ENCODE measurements around the gene MAP6.

Gene MAP6

GRCh38 chr11:75597636-75598035 is 71.2 kb downstream of the MAP6 start:
- Histone ChIP-seq H4K20me1 (ENCODE audit: insufficient read depth, low read length) (no peaks in the 10 kb centered on the region), H3K27ac (ENCODE audit: low read depth, low read length, poor library complexity, severe bottlenecking) (no peak overlapping the region), H3K4me2 (ENCODE audit: low read length) (no peak overlapping the region), H3K9me2 (ENCODE audit: low read depth, low read length) (no peaks in the 10 kb centered on the region), H3K36me3 (ENCODE audit: insufficient read depth, low read length) (no peaks in the 10 kb centered on the region), H3K9me3 (ENCODE audit: low read length) (no peaks in the 10 kb centered on the region), H3K9ac (ENCODE audit: low read length) (no peak overlapping the region), H3F3A (ENCODE audit: insufficient read depth, low read length) (no peaks in the 10 kb centered on the region), H2AFZ (ENCODE audit: low read length) (no peak overlapping the region), H3K4me1 (ENCODE audit: insufficient read depth, low read length, severe bottlenecking) (no peaks in the 10 kb centered on the region), H3K4me3 (ENCODE audit: low read depth, low read length, poor library complexity, severe bottlenecking) (no peak overlapping the region), H3K27me3 (ENCODE audit: insufficient read depth, low read length) (no peaks in the 10 kb centered on the region; the same call in 1 of the 2 replicates), H3K79me2 (ENCODE audit: insufficient read depth, low read length) (no peaks in the 10 kb centered on the region)
- TF ChIP-seq EZH2 (IDR thresholded peaks at IDR 0.05; ENCODE audit: borderline replicate concordance, low read length) (no peak), CTCF (IDR thresholded peaks at IDR 0.05; ENCODE audit: low read length) (peak; percentile 75)

GRCh38 chr11:75596914-75597313 is 71.9 kb downstream of the MAP6 start:
- no peaks in the 10 kb centered on the region for H3K4me1 ChIP-seq (ENCODE audit: insufficient read depth, low read length, severe bottlenecking)
- no peak overlapping the region for H3K27ac ChIP-seq (ENCODE audit: low read depth, low read length, poor library complexity, severe bottlenecking)
- no peak overlapping the region for H3K4me2 ChIP-seq (ENCODE audit: low read length)
- H3K9ac ChIP-seq (ENCODE audit: low read length), result no peak overlapping the region
- H4K20me1 ChIP-seq (ENCODE audit: insufficient read depth, low read length), result no peaks in the 10 kb centered on the region
- H3K36me3 ChIP-seq (ENCODE audit: insufficient read depth, low read length), result no peaks in the 10 kb centered on the region
- no peaks in the 10 kb centered on the region for H3K79me2 ChIP-seq (ENCODE audit: insufficient read depth, low read length)
- TF ChIP-seq EZH2 (IDR thresholded peaks at IDR 0.05; ENCODE audit: borderline replicate concordance, low read length), result no peak
- TF ChIP-seq CTCF (IDR thresholded peaks at IDR 0.05; ENCODE audit: low read length), result no peak
- H3F3A ChIP-seq (ENCODE audit: insufficient read depth, low read length), result no peaks in the 10 kb centered on the region
- no peaks in the 10 kb centered on the region for H3K9me3 ChIP-seq (ENCODE audit: low read length)
- no peaks in the 10 kb centered on the region for H3K9me2 ChIP-seq (ENCODE audit: low read depth, low read length)
- no peaks in the 10 kb centered on the region; the same call in 1 of the 2 replicates for H3K27me3 ChIP-seq (ENCODE audit: insufficient read depth, low read length)
- no peak overlapping the region for H3K4me3 ChIP-seq (ENCODE audit: low read depth, low read length, poor library complexity, severe bottlenecking)
- H2AFZ ChIP-seq (ENCODE audit: low read length), result no peak overlapping the region

- Histone ChIP-seq H3K27me3 (ENCODE audit: insufficient read depth, low read length) (no peaks in the 10 kb centered on the region; the same call in 1 of the 2 replicates), H3K4me1 (ENCODE audit: insufficient read depth, low read length, severe bottlenecking) (no peaks in the 10 kb centered on the region), H3K79me2 (ENCODE audit: insufficient read depth, low read length) (no peaks in the 10 kb centered on the region), H3K27ac (ENCODE audit: low read depth, low read length, poor library complexity, severe bottlenecking) (no peak overlapping the region), H3K9me2 (ENCODE audit: low read depth, low read length) (no peaks in the 10 kb centered on the region), H4K20me1 (ENCODE audit: insufficient read depth, low read length) (no peaks in the 10 kb centered on the region), H3K36me3 (ENCODE audit: insufficient read depth, low read length) (no peaks in the 10 kb centered on the region), H3K4me3 (ENCODE audit: low read depth, low read length, poor library complexity, severe bottlenecking) (no peak overlapping the region), H3K9me3 (ENCODE audit: low read length) (no peaks in the 10 kb centered on the region), H3K4me2 (ENCODE audit: low read length) (no peak overlapping the region), H2AFZ (ENCODE audit: low read length) (no peak overlapping the region), H3F3A (ENCODE audit: insufficient read depth, low read length) (no peaks in the 10 kb centered on the region), H3K9ac (ENCODE audit: low read length) (no peak overlapping the region)
- TF ChIP-seq CTCF (IDR thresholded peaks at IDR 0.05; ENCODE audit: low read length) (no peak), EZH2 (IDR thresholded peaks at IDR 0.05; ENCODE audit: borderline replicate concordance, low read length) (no peak)
These were observed 73.4 kb downstream of the MAP6 start for GRCh38 chr11:75595429-75595828.

Data from OCI-LY1 (cell line).